Stimulated activated CD8-positive, alpha-beta memory T cell treated with anti-CD3 and anti-CD28 coated beads, Interleukin-4, amount 100 ng/mL, for 48 hours (primary cell): ENCODE results near the gene CSF1R.

Source experiments
- DNase-seq: peaks from one replicate; pipeline ENCODE4 v3.0.0-alpha.2; 2020

CSF1R gene

GRCh38 chr5:150069672-150070627, 16.4 kb downstream of the CSF1R start:
- DNase-seq = no peak

DNA sequence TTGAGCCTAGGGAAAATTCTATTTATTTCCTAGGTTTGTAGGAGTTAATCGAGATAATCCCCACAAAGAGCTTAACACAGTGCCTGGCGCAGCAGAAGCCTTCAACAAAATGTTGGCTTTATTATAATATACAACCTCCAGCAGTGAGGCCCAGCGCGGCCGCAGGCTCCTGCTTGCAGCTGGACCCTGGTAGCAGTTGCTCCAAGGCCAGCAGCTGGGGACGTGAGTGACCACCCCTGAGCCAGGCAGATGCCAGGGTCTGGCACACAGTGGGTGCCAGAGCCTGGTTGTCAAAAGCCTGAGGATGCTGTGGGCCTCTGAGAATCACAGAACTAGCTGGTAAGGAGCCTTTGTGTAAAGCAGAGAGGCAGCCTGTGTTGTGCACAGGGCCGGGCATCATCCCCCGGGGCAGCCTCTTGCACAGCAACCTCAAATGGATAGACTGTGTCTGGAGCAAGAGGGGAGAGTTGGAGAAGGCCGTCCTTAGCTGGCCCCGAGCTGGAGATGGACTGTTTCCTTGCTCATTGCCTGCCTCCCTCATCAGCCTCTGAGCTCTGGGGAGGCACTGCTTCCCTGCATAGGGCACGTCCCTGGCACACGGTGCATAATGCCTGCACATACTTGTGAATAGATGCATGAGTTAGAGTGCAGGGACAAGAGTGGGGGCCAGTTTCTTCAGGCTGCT, 17.3 kb downstream of the CSF1R start:
- DNase-seq = no peak

- no peak for DNase-seq
Measured at GRCh38 chr5:150068472-150068871, 17.9 kb downstream of the CSF1R start.

- no peak for DNase-seq
Measured at GRCh38 chr5:150068071-150068470, 18.3 kb downstream of the CSF1R start.

- DNase-seq = no peak
Measured at GRCh38 chr5:150067405-150067960, 18.9 kb downstream of the CSF1R start.

- DNase-seq = no peak
Measured at GRCh38 chr5:150066901-150067396, 19.4 kb downstream of the CSF1R start.

- DNase-seq = no peak
Measured at GRCh38 chr5:150066436-150066835, 19.9 kb downstream of the CSF1R start.

GRCh38 chr5:150065886-150066285, 20.5 kb downstream of the CSF1R start:
- no peak for DNase-seq

GRCh38 chr5:150065346-150065745, 21.0 kb downstream of the CSF1R start:
- DNase-seq = no peak

DNA sequence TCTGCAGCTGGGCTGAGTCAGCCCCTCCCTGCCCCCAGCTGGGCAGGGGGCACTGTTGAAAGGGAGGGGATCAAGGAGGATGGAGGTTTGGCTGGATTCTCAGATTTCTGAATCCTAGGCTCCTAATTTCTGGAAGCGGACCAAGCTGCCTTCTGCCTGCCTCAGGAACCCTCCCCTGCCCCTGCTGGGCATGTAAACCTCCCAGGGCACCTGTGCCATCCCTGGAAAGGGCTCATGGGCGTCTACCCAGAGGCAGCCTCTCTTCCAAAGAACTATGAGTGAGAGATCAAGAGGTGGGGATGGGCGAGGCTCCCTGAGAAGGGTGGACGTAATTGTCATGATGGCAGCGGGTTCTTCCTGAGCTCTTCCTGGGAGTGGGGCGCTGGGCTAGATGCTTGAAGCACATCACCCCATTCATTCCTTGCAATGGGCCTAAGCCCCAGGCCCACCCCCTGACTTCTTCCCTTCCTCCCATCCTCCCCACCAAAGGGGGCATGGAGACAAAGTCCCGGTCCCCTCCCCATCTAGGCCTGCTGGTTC, 21.6 kb downstream of the CSF1R start:
- no peak for DNase-seq

DNA sequence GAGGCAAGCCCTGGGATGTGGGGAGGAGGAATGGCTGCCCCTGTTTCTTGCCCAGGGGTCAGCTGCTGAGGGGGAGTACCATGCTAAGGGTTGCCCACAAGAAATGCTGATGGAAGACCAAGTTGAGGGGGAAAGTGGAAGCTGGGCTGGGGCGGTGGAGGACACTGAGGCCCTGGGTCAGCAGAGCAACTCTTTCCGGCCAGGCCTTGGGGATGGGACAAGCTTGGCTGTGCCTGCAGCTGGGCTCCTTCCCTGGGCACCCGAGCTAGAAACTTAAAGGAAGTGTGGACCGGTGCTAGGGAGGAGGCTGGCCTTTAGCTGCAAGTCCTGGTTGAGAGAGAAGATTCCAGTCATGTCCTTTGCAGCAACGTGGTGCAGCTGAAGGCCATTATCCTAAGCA, 22.7 kb downstream of the CSF1R start:
- no peak for DNase-seq

- no peak for DNase-seq
Measured at GRCh38 chr5:150062216-150062922, 24.0 kb downstream of the CSF1R start.

DNA sequence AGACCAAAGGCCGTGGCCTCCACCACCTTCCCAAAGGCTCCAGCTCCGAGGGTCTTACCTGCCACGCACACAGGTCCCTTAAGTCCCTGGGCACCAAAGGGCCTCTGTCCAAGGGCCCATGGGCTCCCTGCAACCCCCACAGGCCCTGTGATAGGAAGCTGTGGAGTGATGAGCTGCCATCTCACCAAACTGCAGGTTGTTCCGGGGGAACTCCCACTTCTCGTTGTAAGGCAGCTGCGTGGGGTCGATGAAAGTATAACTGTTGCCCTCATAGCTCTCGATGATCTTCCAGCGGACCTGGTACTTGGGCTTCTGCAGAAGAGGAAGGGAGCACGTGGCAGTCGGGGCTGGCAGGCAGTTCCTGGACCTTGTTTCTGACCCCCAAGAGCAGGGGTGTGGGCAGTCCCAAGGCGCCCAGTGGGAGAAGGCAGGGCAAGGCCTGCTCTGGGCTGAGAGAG, 24.8 kb downstream of the CSF1R start:
- no peak for DNase-seq

DNA sequence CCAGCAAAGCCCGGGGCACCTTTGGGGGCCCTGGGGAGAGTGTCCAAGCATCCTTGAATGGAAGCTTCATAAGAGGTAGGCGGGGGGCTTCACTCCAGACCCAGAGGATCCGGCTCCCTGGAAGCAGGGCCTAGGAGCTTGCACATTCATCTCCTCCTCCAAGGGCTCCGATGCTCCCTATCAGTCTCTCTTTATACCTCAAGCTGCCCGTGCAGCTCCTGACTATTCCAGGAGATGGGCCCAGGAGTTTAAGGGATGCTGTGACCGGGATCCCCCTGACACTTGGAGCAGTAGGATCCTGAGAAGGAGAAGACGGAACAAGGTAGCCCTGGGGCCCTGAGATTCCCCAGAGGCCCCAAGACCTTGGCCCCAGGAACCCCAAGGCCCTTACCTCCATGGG, 25.9 kb downstream of the CSF1R start:
- no peak for DNase-seq

- no peak for DNase-seq
Measured at GRCh38 chr5:150059623-150060022, 26.7 kb downstream of the CSF1R start.

DNA sequence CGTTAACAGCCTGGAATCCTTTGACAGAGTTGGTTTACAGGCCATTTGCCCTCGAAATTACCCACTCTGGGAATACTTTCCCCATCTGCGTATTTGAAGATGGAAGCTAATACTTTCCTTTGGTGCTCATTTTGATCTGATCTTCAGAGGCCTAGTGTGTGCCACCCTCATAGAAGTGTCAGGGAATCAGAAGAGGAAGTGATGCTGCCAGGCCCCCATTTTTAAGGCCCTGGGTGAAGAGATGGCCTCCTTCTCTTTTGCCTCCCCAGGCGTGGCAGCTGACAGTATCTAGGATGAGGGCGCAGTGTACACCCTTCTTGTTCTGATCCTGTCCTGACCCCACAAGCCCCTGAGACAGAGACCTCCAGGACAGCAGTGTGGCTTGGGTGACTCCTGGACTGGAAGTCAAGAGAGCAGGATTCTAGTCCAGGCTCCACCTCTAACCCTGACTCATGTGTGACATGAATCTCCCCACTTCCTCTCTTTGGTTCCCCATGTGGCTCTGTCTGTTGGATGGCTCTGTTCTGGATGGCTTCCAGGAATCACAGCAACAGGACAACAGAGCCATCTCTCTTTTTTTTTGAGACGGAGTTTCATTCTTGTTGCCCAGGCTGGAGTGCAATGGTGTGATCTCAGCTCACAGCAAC, 27.8 kb downstream of the CSF1R start:
- DNase-seq = no peak

DNA sequence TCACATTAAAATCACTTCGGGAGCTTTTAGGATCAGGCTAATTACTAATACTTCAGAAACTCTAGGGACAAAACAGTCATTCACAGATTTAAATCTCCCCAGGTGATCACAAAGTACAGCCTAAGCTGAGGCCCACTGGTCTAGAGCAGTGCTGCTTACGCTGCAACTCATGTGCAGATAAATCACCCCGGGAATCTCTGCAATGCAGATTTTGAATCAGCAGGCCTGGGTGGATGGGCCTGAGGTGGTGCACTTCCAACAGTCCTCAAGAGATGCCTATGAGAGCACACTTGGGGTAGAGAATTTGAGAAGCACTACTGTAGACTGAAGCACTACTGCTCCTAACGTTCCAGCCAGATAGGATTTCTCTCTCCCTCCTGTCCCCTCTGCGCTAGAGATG, 28.4 kb downstream of the CSF1R start:
- no peak for DNase-seq

DNA sequence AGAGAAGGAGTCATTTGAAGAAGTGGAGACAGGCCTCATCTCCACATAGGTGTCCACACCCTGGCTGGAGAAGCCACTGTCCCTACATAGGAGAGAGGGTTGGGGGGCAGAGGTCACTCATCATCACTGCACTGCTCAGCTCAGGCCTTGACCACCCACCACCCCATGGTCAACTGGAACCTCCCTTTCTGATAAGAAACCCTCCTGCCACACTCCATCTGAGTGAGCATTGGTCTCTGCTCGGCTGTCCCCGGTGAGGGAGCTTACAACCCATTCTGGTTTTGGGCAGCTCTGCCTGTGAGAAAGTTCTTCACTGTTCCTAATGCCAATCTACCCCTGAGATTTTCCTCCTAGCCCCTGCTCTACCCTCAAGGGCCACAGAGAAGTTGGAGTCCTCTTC, 28.8 kb downstream of the CSF1R start:
- DNase-seq = no peak

DNA sequence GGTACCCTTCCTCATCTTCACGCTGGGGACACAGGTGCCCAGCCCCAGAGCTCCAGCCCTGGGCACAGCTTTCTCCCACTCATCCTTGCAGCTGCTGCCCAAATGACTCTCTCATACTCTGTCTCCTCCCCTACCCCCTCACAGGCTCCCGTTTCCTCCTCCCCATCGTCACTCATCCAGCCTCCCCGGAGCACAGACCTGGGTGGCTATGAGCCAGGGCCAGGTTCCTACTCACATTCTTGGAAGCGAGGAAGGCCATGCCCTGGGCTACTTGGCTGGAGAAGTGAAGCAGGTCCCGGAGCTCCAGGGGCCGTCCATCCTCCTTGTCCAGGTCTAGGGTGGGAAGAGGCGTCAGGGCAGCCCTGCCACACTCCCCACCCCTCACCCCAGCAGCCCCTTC, 29.3 kb downstream of the CSF1R start:
- no peak for DNase-seq

- DNase-seq = no peak
Measured at GRCh38 chr5:150056075-150056443, 30.3 kb downstream of the CSF1R start.

DNA sequence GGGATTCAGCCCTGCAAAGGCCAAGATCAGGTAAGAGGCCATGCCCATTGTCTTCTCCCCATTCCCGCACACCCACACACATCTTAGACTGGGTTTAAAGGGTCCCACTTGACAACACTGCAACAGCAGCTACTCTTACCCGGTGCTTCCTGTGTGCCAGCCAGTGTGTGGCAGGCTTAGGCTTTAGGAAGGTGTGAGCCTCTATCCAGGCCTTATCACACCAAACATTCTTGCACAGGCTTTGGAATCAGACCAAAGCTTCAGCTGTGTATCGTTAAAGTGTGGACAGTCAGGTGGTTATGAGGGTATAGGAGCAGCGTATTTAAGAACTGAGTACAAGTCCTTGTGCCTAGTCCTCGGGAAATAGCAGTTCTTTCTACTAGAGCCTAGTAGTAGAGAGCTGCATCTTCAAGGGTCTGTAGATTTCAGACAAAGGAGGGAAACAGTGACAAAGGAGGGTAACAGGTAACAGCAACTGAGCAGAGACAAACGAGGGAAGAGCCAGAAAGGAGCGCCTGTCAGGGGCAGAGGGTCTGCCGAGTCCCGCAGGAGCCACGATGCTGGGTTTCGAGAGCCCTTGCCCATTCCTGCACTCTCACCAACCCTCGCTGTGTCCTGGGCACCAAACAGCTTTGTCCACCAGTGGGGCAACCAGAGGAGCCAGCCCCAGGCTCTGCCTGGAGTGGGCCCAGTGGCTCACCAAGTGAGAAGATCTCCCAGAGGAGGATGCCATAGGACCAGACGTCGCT, 30.9 kb downstream of the CSF1R start:
- DNase-seq = no peak
